B cell (primary cell): ENCODE measurements around the gene LRP1. TPM values are rescaled to one million over a fixed set of nuclear protein-coding genes. Genes with fewer than 3 reads are reported as not detected.

Source experiments
- ATAC-seq: fragments of 200-7000 bp; cut with Tn5 transposase; one replicate; pipeline ENCODE4 v1.10.0; 2021; ENCODE audit warnings: low read depth, mild to moderate bottlenecking, moderate number of reproducible peaks, moderate library complexity
- CTCF ChIA-PET: fragments of 350-600 bp; sonication (Branson Sonifier 250); formaldehyde crosslinking; loops from one replicate; lab custom pipeline; 2021; ENCODE audit warnings: antibody characterized with exemption, inconsistent platforms; lab: Charles Lee
- POLR2A ChIA-PET: fragments of 350-600 bp; sonication (Branson Sonifier 250); formaldehyde crosslinking; loops from one replicate; lab custom pipeline; 2021; ENCODE audit warnings: antibody characterized with exemption; lab: Charles Lee
- DNase-seq: peaks from one replicate; pipeline ENCODE4 v3.0.0; 2013
- H2AFZ ChIP-seq: 2 replicates; pipeline ENCODE4 v1.6.1; 2012; ENCODE audit warnings: mild to moderate bottlenecking, low read depth, low read length; ENCODE audit not compliant: insufficient read depth, poor library complexity, severe bottlenecking
- H3K27ac ChIP-seq, 2 donors: 1 replicate in 1 of 2; 2 replicates in 1 of 2; pipeline ENCODE4 v1.5.1; 2012 to 2013; ENCODE audit warnings: low read length in 2 of 2, mild to moderate bottlenecking in 2 of 2, moderate library complexity in 1 of 2
- H3K27me3 ChIP-seq, 4 experiments: fragments of 200-600 bp in 1 of 4; sonication (generic) in 1 of 4; replicated peaks in 1 of 4; 1 replicate in 2 of 4; 2 replicates in 2 of 4; pipeline versions ENCODE4 v1.6.1 to v1.7.0; 2013 to 2016; ENCODE audit warnings: low read length in 3 of 4, mild to moderate bottlenecking in 2 of 4, mixed read lengths in 1 of 4, moderate library complexity in 1 of 4; ENCODE audit not compliant: insufficient read depth in 4 of 4, control insufficient read depth in 3 of 4; ENCODE audit errors: control extremely low read depth in 1 of 4
- H3K36me3 ChIP-seq, 2 experiments: replicated peaks in 1 of 2; 1 replicate in 1 of 2; 2 replicates in 1 of 2; pipeline versions ENCODE4 v1.6.1 to v1.7.1; 2013; ENCODE audit warnings: low read length in 1 of 2; ENCODE audit not compliant: insufficient read depth in 2 of 2, control insufficient read depth in 1 of 2; ENCODE audit errors: control extremely low read depth in 1 of 2, extremely low read depth in 1 of 2
- H3K4me1 ChIP-seq, 2 donors: fragments of 200-600 bp in 1 of 2; sonication (generic) in 1 of 2; 1 replicate in 1 of 2; 2 replicates in 1 of 2; pipeline versions ENCODE4 v1.5.1 to v1.6.1; 2013 to 2017; ENCODE audit warnings: low read length in 2 of 2; ENCODE audit not compliant: control insufficient read depth in 2 of 2, insufficient read depth in 2 of 2
- H3K4me2 ChIP-seq: replicated peaks from 2 replicates; pipeline ENCODE3; 2012; ENCODE audit warnings: mild to moderate bottlenecking, low read depth, low read length; ENCODE audit not compliant: poor library complexity, severe bottlenecking
- H3K4me3 ChIP-seq, 5 experiments: fragments of 200-600 bp in 1 of 5; sonication (generic) in 1 of 5; 1 replicate in 3 of 5; 2 replicates in 2 of 5; pipeline versions ENCODE4 v1.5.1 to v1.7.0; 2011 to 2016; ENCODE audit warnings: low read length in 4 of 5, mild to moderate bottlenecking in 4 of 5, low read depth in 2 of 5, control low read depth in 1 of 5, moderate library complexity in 1 of 5; ENCODE audit not compliant: insufficient read depth in 1 of 5; ENCODE audit errors: control extremely low read depth in 1 of 5, extremely low read depth in 1 of 5
- H3K79me2 ChIP-seq: fragments of 200-600 bp; sonication (generic); one replicate; pipeline ENCODE4 v1.6.0; 2016; ENCODE audit warnings: low read length; ENCODE audit not compliant: control insufficient read depth, insufficient read depth
- H3K9ac ChIP-seq: fragments of 200-600 bp; sonication (generic); 2 replicates; pipeline ENCODE4 v1.6.1; 2017; ENCODE audit warnings: mild to moderate bottlenecking, low read length, moderate library complexity
- H3K9me3 ChIP-seq, 3 donors: one replicate each; pipeline versions ENCODE4 v1.6.1 to v1.7.1; 2013; ENCODE audit warnings: low read length in 2 of 3; ENCODE audit not compliant: control insufficient read depth in 2 of 3, insufficient read depth in 1 of 3; ENCODE audit errors: control extremely low read depth in 1 of 3
- H4K20me1 ChIP-seq: 2 replicates; pipeline ENCODE4 v1.6.0; 2012; ENCODE audit warnings: mild to moderate bottlenecking, low read length; ENCODE audit not compliant: insufficient read depth, control insufficient read depth, poor library complexity, severe bottlenecking
- H3K27ac Mint-ChIP-seq: one replicate; pipeline ENCODE4 v1.8.0; 2021; ENCODE audit warnings: mixed read lengths
- H3K27me3 Mint-ChIP-seq: one replicate; pipeline ENCODE4 v1.8.0; 2021; ENCODE audit warnings: mixed read lengths
- H3K4me1 Mint-ChIP-seq: one replicate; pipeline ENCODE4 v1.8.0; 2021; ENCODE audit warnings: mixed read lengths
- H3K4me3 Mint-ChIP-seq: one replicate; pipeline ENCODE4 v1.8.0; 2021; ENCODE audit warnings: mixed read lengths
- H3K9me3 Mint-ChIP-seq: one replicate; pipeline ENCODE4 v1.8.0; 2022; ENCODE audit warnings: mixed read lengths; ENCODE audit not compliant: insufficient read depth
- CTCF ChIP-seq: fragments of 200-600 bp; IDR thresholded peaks from one replicate; pipeline ENCODE4 v1.8.0; 2022; ENCODE audit warnings: antibody characterized with exemption, mild to moderate bottlenecking
- EZH2 ChIP-seq: IDR thresholded peaks from 2 replicates; pipeline ENCODE4 v1.6.1; 2012; ENCODE audit warnings: borderline replicate concordance, low read depth, mild to moderate bottlenecking, moderate library complexity, low read length; ENCODE audit not compliant: insufficient read depth, poor library complexity, severe bottlenecking
- WGBS: methylation state at CpG from one replicate; pipeline ENCODE4 v1.1.5; 2013; ENCODE audit warnings: missing lambda C conversion rate; ENCODE audit not compliant: insufficient coverage; 5-methylcytosine and 5-hydroxymethylcytosine counted together
- intact Hi-C: fragments of 100-400 bp; cut with micrococcal nuclease; formaldehyde crosslinking; loops from one replicate; pipeline ENCODE4 v1.10.0; 2022
- polyA plus RNA-seq: library from polyadenylated mRNA; depleted of rRNA; stranded (reverse); fragments of >200 nt; gene quantifications from 2 replicates; pipeline ENCODE4 v1.2.3, GENCODE V29; 2012
- total RNA-seq, 2 donors: library from RNA; stranded (reverse); fragments of 120-200 nt in 1 of 2; gene quantifications; 1 replicate in 1 of 2; 2 replicates in 1 of 2; pipeline versions ENCODE4 v1.2.3 to v1.2.4, GENCODE V29; 2013 to 2022

The LRP1 gene
- total and polyA plus RNA-seq, 2 donors (not counting 1 experiment from before 2014, with no cell fraction given) = 2.0 to 4.1 TPM

GRCh38 chr12:57092529-57092862 lies 35.8 kb upstream of the LRP1 start:
- no peak overlapping the region for H2AFZ ChIP-seq
- no peak overlapping the region for H3K9ac ChIP-seq
- intact Hi-C loops = loop anchor here (2.0 kb wide), 1 partner anchor 14 kb away; the partner anchor contains the start of gene NEMP1
- Mint-ChIP-seq H3K4me3 (peak overlapping the region; percentile 17), H3K4me1 (peaks cover 66% of the 10 kb centered on the region), H3K27me3 (no peaks in the 10 kb centered on the region), H3K9me3 (no peaks in the 10 kb centered on the region), H3K27ac (peak overlapping the region; percentile 80)
- ATAC-seq (no peak), DNase-seq (peak; percentile 26)
- 94% methylated on average over 5 of the region's 5 CpGs for WGBS
- H3K79me2 ChIP-seq = peaks cover 16% of the 10 kb centered on the region
- peaks cover 22 to 42% of the 10 kb centered on the region in 2 donors for H3K4me1 ChIP-seq
- peaks cover 0 to 37% of the 10 kb centered on the region in 2 experiments for H3K36me3 ChIP-seq
- POLR2A ChIA-PET = interaction anchor here (0.6 to 3.6 kb wide), 7 partner anchors 13 to 341 kb away, joined by 3 to 56 read pairs (median 5); partner anchors contain the start of gene STAT6
- H3K27me3 ChIP-seq = no peaks in the 10 kb centered on the region
- H3K27ac ChIP-seq = peak overlapping the region in 1 of 2 donors; percentile 3
- no peak overlapping the region for H3K4me2 ChIP-seq
- H3K9me3 ChIP-seq = no peaks in the 10 kb centered on the region
- H3K4me3 ChIP-seq = no peak overlapping the region
- H4K20me1 ChIP-seq = peaks cover 21% of the 10 kb centered on the region
- CTCF ChIA-PET = interaction anchor here (1.4 to 18.5 kb wide), 6 partner anchors 14 to 91 kb away, joined by 3 to 406 read pairs (median 6); partner anchors contain the start of genes NEMP1 and STAT6
- TF ChIP-seq CTCF (no peak), EZH2 (no peak)

GRCh38 chr12:57092876-57093414 lies 35.3 kb upstream of the LRP1 start:
- intact Hi-C loops = loop anchor here (1.0 to 2.0 kb wide), 3 partner anchors 14 to 24 kb away; partner anchors contain the start of gene NEMP1
- H3K79me2 ChIP-seq = peaks cover 16% of the 10 kb centered on the region
- peak overlapping the region; percentile 73 to 82 for H3K27ac ChIP-seq
- peak; percentile 19 for DNase-seq
- H2AFZ ChIP-seq = no peak overlapping the region
- Mint-ChIP-seq H3K4me3 (peak overlapping the region; percentile 82), H3K4me1 (peaks cover 65% of the 10 kb centered on the region), H3K9me3 (no peaks in the 10 kb centered on the region), H3K27ac (peak overlapping the region; percentile 95), H3K27me3 (no peaks in the 10 kb centered on the region)
- 100% methylated on average over 4 of the region's 4 CpGs for WGBS
- H3K4me2 ChIP-seq = peak overlapping the region; percentile 82
- peaks cover 22 to 40% of the 10 kb centered on the region in 2 donors for H3K4me1 ChIP-seq
- ChIA-PET POLR2A (interaction anchor here (0.6 to 3.6 kb wide), 8 partner anchors 15 to 341 kb away, joined by 3 to 56 read pairs (median 8); partner anchors contain the start of gene STAT6), CTCF (interaction anchor here (0.5 to 18.5 kb wide), 8 partner anchors 13 to 1046 kb away, joined by 3 to 406 read pairs (median 5); partner anchors contain the start of genes NEMP1 and STAT6)
- H3K9ac ChIP-seq = no peak overlapping the region
- no peaks in the 10 kb centered on the region for H3K27me3 ChIP-seq
- H3K9me3 ChIP-seq = no peaks in the 10 kb centered on the region
- peaks cover 0 to 41% of the 10 kb centered on the region in 2 experiments for H3K36me3 ChIP-seq
- no peak overlapping the region for H3K4me3 ChIP-seq
- TF ChIP-seq EZH2 = no peak
- TF ChIP-seq CTCF = no peak
- peaks cover 21% of the 10 kb centered on the region for H4K20me1 ChIP-seq
- no peak for ATAC-seq
